B cell (primary cell): Measurements from ENCODE around the gene SNTG2. TPM values are rescaled to one million over a fixed set of nuclear protein-coding genes. Genes with fewer than 3 reads are reported as not detected.
"Not testable (repeated sequence)": the region's sequence is repeated elsewhere in the genome, so short reads cannot be mapped to it uniquely, and the experiment has no call there.

ENCODE experiments used
- ATAC-seq: fragments of 200-7000 bp; cut with Tn5 transposase; one replicate; pipeline ENCODE4 v1.10.0; 2021; ENCODE audit warnings: low read depth, mild to moderate bottlenecking, moderate number of reproducible peaks, moderate library complexity
- CTCF ChIA-PET: fragments of 350-600 bp; sonication (Branson Sonifier 250); formaldehyde crosslinking; loops from one replicate; lab custom pipeline; 2021; ENCODE audit warnings: antibody characterized with exemption, inconsistent platforms; lab: Charles Lee
- POLR2A ChIA-PET: fragments of 350-600 bp; sonication (Branson Sonifier 250); formaldehyde crosslinking; loops from one replicate; lab custom pipeline; 2021; ENCODE audit warnings: antibody characterized with exemption; lab: Charles Lee
- DNase-seq: peaks from one replicate; pipeline ENCODE4 v3.0.0; 2013
- H2AFZ ChIP-seq: 2 replicates; pipeline ENCODE4 v1.6.1; 2012; ENCODE audit warnings: mild to moderate bottlenecking, low read depth, low read length; ENCODE audit not compliant: insufficient read depth, poor library complexity, severe bottlenecking
- H3K27ac ChIP-seq, 2 donors: 1 replicate in 1 of 2; 2 replicates in 1 of 2; pipeline ENCODE4 v1.5.1; 2012 to 2013; ENCODE audit warnings: low read length in 2 of 2, mild to moderate bottlenecking in 2 of 2, moderate library complexity in 1 of 2
- H3K27me3 ChIP-seq, 4 experiments: fragments of 200-600 bp in 1 of 4; sonication (generic) in 1 of 4; replicated peaks in 1 of 4; 1 replicate in 2 of 4; 2 replicates in 2 of 4; pipeline versions ENCODE4 v1.6.1 to v1.7.0; 2013 to 2016; ENCODE audit warnings: low read length in 3 of 4, mild to moderate bottlenecking in 2 of 4, mixed read lengths in 1 of 4, moderate library complexity in 1 of 4; ENCODE audit not compliant: insufficient read depth in 4 of 4, control insufficient read depth in 3 of 4; ENCODE audit errors: control extremely low read depth in 1 of 4
- H3K36me3 ChIP-seq, 2 experiments: replicated peaks in 1 of 2; 1 replicate in 1 of 2; 2 replicates in 1 of 2; pipeline versions ENCODE4 v1.6.1 to v1.7.1; 2013; ENCODE audit warnings: low read length in 1 of 2; ENCODE audit not compliant: insufficient read depth in 2 of 2, control insufficient read depth in 1 of 2; ENCODE audit errors: control extremely low read depth in 1 of 2, extremely low read depth in 1 of 2
- H3K4me1 ChIP-seq, 2 donors: fragments of 200-600 bp in 1 of 2; sonication (generic) in 1 of 2; 1 replicate in 1 of 2; 2 replicates in 1 of 2; pipeline versions ENCODE4 v1.5.1 to v1.6.1; 2013 to 2017; ENCODE audit warnings: low read length in 2 of 2; ENCODE audit not compliant: control insufficient read depth in 2 of 2, insufficient read depth in 2 of 2
- H3K4me2 ChIP-seq: replicated peaks from 2 replicates; pipeline ENCODE3; 2012; ENCODE audit warnings: mild to moderate bottlenecking, low read depth, low read length; ENCODE audit not compliant: poor library complexity, severe bottlenecking
- H3K4me3 ChIP-seq, 5 experiments: fragments of 200-600 bp in 1 of 5; sonication (generic) in 1 of 5; 1 replicate in 3 of 5; 2 replicates in 2 of 5; pipeline versions ENCODE4 v1.5.1 to v1.7.0; 2011 to 2016; ENCODE audit warnings: low read length in 4 of 5, mild to moderate bottlenecking in 4 of 5, low read depth in 2 of 5, control low read depth in 1 of 5, moderate library complexity in 1 of 5; ENCODE audit not compliant: insufficient read depth in 1 of 5; ENCODE audit errors: control extremely low read depth in 1 of 5, extremely low read depth in 1 of 5
- H3K79me2 ChIP-seq: fragments of 200-600 bp; sonication (generic); one replicate; pipeline ENCODE4 v1.6.0; 2016; ENCODE audit warnings: low read length; ENCODE audit not compliant: control insufficient read depth, insufficient read depth
- H3K9ac ChIP-seq: fragments of 200-600 bp; sonication (generic); 2 replicates; pipeline ENCODE4 v1.6.1; 2017; ENCODE audit warnings: mild to moderate bottlenecking, low read length, moderate library complexity
- H3K9me3 ChIP-seq, 3 donors: one replicate each; pipeline versions ENCODE4 v1.6.1 to v1.7.1; 2013; ENCODE audit warnings: low read length in 2 of 3; ENCODE audit not compliant: control insufficient read depth in 2 of 3, insufficient read depth in 1 of 3; ENCODE audit errors: control extremely low read depth in 1 of 3
- H4K20me1 ChIP-seq: 2 replicates; pipeline ENCODE4 v1.6.0; 2012; ENCODE audit warnings: mild to moderate bottlenecking, low read length; ENCODE audit not compliant: insufficient read depth, control insufficient read depth, poor library complexity, severe bottlenecking
- H3K27ac Mint-ChIP-seq: one replicate; pipeline ENCODE4 v1.8.0; 2021; ENCODE audit warnings: mixed read lengths
- H3K27me3 Mint-ChIP-seq: one replicate; pipeline ENCODE4 v1.8.0; 2021; ENCODE audit warnings: mixed read lengths
- H3K4me1 Mint-ChIP-seq: one replicate; pipeline ENCODE4 v1.8.0; 2021; ENCODE audit warnings: mixed read lengths
- H3K4me3 Mint-ChIP-seq: one replicate; pipeline ENCODE4 v1.8.0; 2021; ENCODE audit warnings: mixed read lengths
- H3K9me3 Mint-ChIP-seq: one replicate; pipeline ENCODE4 v1.8.0; 2022; ENCODE audit warnings: mixed read lengths; ENCODE audit not compliant: insufficient read depth
- EZH2 ChIP-seq: IDR thresholded peaks from 2 replicates; pipeline ENCODE4 v1.6.1; 2012; ENCODE audit warnings: borderline replicate concordance, low read depth, mild to moderate bottlenecking, moderate library complexity, low read length; ENCODE audit not compliant: insufficient read depth, poor library complexity, severe bottlenecking
- WGBS: methylation state at CpG from one replicate; pipeline ENCODE4 v1.1.5; 2013; ENCODE audit warnings: missing lambda C conversion rate; ENCODE audit not compliant: insufficient coverage; 5-methylcytosine and 5-hydroxymethylcytosine counted together
- intact Hi-C: fragments of 100-400 bp; cut with micrococcal nuclease; formaldehyde crosslinking; loops from one replicate; pipeline ENCODE4 v1.10.0; 2022
- polyA plus RNA-seq: library from polyadenylated mRNA; depleted of rRNA; stranded (reverse); fragments of >200 nt; gene quantifications from 2 replicates; pipeline ENCODE4 v1.2.3, GENCODE V29; 2012
- total RNA-seq, 2 donors: library from RNA; stranded (reverse); fragments of 120-200 nt in 1 of 2; gene quantifications; 1 replicate in 1 of 2; 2 replicates in 1 of 2; pipeline versions ENCODE4 v1.2.3 to v1.2.4, GENCODE V29; 2013 to 2022
- TF ChIP-seq, protein P1 (sequence below): fragments of 200-600 bp; IDR thresholded peaks from one replicate; pipeline ENCODE4 v1.8.0; 2022; ENCODE audit warnings: antibody characterized with exemption, mild to moderate bottlenecking

SNTG2 gene
- total and polyA plus RNA-seq, 2 donors (not counting 1 experiment from before 2014, with no cell fraction given), result 2.1 to 2.4 TPM

- H3K9me3 Mint-ChIP-seq, result no peaks in the 10 kb centered on the region
- no peak overlapping the region for H3K27ac Mint-ChIP-seq
Observed at GRCh38 chr2:1104364-1104763, 153.7 kb downstream of the SNTG2 start.

DNA sequence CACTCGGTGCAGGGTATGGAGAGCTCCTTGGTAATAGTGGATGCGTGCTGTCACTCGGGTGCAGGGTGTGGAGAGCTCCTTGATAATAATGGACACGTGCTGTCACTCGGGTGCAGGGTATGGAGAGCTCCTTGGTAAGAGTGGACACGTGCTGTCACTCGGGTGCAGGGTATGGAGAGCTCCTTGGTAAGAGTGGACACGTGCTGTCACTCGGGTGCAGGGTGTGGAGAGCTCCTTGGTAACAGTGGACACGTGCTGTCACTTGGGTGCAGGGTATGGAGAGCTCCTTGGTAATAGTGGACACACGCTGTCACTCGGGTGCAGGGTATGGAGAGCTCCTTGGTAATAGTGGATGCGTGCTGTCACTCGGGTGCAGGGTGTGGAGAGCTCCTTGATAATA is 155.7 kb downstream of the SNTG2 start:
- H3K9me3 ChIP-seq, H3K4me2 ChIP-seq, H3K27ac ChIP-seq, H3K27ac Mint-ChIP-seq, H3K9ac ChIP-seq, H3K4me1 Mint-ChIP-seq, ATAC-seq, intact Hi-C loops, H3K36me3 ChIP-seq, H3K79me2 ChIP-seq, H2AFZ ChIP-seq, CTCF ChIA-PET, H3K4me3 ChIP-seq, H3K9me3 Mint-ChIP-seq, DNase-seq, POLR2A ChIA-PET, H3K27me3 Mint-ChIP-seq, H4K20me1 ChIP-seq, H3K4me3 Mint-ChIP-seq, H3K27me3 ChIP-seq, H3K4me1 ChIP-seq: not testable (repeated sequence)
- WGBS, result 96% methylated on average over 4 of the region's 14 CpGs

More at GRCh38 chr2:1104364-1104763, 153.7 kb downstream of the SNTG2 start:
- WGBS, result 95% methylated on average over 6 of the region's 8 CpGs
- Histone ChIP-seq H4K20me1 (no peaks in the 10 kb centered on the region), H3K9me3 (no peaks in the 10 kb centered on the region), H3K36me3 (no peaks in the 10 kb centered on the region), H3K4me1 (no peaks in the 10 kb centered on the region), H2AFZ (no peak overlapping the region), H3K27me3 (no peaks in the 10 kb centered on the region), H3K27ac (no peak overlapping the region), H3K9ac (no peak overlapping the region), H3K79me2 (no peaks in the 10 kb centered on the region), H3K4me2 (no peak overlapping the region), H3K4me3 (no peak overlapping the region)
- no peaks in the 10 kb centered on the region for H3K27me3 Mint-ChIP-seq
- no peak overlapping the region for H3K4me3 Mint-ChIP-seq
- ChIA-PET POLR2A (no interaction called here), CTCF (no interaction called here)
- no peak for TF ChIP-seq EZH2
- TF ChIP-seq, protein P1, sequence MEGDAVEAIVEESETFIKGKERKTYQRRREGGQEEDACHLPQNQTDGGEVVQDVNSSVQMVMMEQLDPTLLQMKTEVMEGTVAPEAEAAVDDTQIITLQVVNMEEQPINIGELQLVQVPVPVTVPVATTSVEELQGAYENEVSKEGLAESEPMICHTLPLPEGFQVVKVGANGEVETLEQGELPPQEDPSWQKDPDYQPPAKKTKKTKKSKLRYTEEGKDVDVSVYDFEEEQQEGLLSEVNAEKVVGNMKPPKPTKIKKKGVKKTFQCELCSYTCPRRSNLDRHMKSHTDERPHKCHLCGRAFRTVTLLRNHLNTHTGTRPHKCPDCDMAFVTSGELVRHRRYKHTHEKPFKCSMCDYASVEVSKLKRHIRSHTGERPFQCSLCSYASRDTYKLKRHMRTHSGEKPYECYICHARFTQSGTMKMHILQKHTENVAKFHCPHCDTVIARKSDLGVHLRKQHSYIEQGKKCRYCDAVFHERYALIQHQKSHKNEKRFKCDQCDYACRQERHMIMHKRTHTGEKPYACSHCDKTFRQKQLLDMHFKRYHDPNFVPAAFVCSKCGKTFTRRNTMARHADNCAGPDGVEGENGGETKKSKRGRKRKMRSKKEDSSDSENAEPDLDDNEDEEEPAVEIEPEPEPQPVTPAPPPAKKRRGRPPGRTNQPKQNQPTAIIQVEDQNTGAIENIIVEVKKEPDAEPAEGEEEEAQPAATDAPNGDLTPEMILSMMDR, result no peak
- no peaks in the 10 kb centered on the region for H3K4me1 Mint-ChIP-seq
- intact Hi-C loops, result no loop called here
- no peak for DNase-seq
- ATAC-seq, result no peak
